ENCODE results near the gene TSC22D4.

Gene TSC22D4

DNA sequence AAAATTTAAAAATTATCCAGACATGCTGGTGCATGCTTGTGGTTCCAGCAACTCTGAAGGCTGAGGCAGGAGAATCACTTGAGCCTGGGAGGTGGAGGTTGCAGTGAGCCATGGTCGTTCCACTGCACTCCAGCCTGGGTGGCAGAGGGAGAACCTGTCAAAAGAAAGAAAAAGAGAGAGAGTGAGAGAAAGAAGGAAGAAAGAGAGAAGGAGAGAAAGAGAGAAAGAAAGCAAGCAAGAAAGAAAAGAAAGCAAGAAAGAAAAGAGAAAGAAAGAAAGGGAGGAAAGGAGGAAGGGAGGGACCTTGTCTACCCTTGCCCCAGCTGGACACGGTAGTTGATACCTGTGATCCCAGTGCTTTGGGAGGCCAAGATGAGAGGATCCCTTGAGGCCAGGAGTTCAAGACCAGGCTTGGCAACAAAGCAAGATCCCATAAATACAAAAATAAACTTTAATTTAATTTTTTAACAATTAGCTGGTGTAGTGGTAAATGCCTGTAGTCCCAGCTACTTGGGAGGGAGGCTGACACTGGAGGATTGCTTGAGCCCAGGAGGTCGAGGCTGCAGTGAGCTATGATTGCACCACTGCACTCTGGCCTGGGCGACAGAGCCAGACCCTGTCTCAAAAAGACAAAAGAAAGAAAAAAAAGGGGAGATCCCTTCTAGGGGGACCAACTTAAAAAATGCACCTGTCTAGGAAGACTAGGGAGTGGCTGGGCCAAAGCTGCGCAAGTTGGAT is 13.9 kb upstream of the TSC22D4 start:
- no peak for DNase-seq (ENCODE audit: low read depth, low spot score)

DNA sequence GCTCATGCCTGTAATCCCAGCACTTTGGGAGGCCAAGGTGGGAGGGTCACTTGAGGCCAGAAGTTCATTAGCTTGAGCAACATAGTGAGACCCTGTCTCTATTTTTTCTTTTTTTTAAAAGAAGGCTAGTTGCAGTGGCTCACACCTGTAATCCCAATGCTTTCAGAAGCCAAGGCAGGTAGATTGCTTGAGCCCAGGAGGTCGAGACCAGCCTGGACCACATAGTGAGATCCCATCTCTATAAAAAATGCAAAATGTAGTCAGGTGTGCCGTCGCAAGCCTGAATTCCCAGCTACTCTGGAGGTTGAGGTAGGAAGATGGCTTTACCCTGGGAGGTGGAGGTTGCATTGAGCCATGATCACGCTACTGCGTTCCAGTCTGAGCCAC is 12.2 kb upstream of the TSC22D4 start:
- DNase-seq (ENCODE audit: low read depth, low spot score): no peak

DNA sequence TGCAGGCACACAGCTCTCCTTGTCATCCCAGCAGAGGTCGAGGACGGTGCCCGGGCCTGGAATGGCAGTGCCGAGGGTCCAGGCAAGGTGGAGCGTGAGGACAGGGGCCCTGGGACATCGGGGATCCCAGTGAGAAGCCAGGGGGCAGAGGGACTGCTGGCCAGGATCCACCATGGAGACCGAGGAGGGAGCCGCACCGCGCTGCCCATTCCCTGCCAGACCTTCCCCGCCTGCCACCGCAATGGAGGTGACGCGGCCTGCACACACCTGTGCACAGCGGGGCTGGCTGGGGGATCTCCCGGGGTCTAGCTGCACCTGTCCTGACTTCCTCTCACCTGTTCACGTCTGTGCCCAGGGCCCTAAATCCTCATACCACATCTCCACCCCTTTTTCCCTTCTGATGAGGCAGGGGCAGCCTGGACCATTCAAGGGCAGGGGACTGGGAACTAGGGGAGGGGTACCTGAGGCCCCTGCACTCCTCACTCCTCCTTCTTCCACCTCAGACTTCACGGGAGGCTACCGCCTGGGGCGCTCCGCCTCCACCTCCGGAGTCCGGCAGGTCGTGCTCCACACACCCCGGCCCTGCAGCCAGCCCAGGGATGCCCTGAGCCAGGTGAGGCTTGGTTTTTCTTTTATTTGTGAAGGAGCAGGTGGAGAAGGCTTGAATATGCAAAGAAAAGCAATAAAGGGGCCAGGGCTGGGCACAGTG is 11.6 kb upstream of the TSC22D4 start:
- no peak for DNase-seq (ENCODE audit: low read depth, low spot score)

DNA sequence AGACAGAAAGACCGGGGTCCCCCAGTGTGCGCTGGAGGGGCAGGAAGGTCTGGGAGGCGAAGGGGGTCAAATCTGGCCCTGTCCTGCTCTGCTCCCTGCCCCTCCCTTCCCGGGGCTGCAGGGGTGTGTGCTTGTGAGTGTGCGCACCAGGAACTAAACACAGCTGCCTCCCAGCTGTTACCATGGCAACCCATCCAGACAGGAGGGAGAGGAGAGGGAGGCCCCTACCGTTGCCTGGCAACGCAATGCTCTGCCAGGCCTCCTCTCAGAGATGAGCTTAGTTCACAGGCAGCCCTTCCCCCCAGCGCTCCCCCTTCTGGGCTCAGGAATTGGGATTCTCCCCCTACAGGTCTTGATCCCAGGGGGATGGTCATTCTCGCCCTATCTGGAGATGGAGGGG is 10.8 kb upstream of the TSC22D4 start:
- DNase-seq (ENCODE audit: low read depth, low spot score): peak; percentile 75

DNA sequence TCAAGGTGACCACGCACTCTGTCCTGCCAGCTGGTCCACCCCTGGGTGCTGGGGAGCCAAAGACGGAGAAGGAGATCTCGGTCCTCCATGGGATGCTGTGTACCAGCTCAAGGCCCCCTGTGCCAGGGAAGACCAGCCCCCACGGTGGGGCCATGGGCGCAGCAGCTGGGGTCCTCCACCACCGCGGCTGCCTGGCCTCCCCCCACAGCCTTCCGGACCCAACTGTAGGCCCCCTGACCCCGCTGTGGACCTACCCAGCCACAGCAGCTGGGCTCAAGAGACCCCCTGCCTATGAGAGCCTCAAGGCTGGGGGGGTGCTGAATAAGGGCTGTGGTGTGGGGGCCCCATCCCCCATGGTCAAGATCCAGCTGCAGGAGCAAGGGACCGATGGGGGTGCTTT is 10.1 kb upstream of the TSC22D4 start:
- no peak for DNase-seq (ENCODE audit: low read depth, low spot score)

DNA sequence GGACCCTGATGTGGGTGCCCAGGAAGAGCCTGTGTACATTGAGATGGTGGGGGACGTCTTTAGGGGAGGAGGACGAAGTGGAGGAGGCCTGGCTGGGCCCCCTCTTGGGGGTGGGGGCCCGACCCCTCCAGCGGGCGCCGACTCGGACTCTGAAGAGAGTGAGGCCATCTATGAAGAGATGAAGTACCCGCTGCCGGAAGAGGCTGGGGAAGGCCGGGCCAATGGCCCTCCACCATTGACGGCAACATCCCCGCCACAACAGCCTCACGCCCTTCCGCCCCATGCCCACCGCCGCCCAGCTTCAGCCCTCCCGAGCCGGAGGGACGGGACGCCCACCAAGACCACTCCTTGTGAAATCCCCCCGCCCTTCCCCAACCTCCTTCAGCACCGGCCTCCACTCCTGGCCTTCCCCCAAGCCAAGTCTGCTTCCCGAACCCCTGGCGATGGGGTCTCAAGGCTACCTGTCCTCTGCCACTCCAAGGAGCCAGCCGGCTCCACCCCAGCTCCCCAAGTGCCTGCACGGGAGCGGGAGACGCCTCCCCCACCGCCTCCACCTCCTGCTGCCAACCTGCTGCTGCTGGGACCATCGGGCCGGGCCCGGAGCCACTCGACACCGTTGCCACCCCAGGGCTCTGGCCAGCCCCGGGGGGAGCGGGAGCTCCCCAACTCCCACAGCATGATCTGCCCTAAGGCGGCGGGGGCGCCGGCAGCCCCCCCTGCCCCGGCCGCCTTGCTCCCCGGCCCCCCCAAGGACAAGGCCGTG is 9.5 kb upstream of the TSC22D4 start:
- DNase-seq (ENCODE audit: low read depth, low spot score): no peak

DNA sequence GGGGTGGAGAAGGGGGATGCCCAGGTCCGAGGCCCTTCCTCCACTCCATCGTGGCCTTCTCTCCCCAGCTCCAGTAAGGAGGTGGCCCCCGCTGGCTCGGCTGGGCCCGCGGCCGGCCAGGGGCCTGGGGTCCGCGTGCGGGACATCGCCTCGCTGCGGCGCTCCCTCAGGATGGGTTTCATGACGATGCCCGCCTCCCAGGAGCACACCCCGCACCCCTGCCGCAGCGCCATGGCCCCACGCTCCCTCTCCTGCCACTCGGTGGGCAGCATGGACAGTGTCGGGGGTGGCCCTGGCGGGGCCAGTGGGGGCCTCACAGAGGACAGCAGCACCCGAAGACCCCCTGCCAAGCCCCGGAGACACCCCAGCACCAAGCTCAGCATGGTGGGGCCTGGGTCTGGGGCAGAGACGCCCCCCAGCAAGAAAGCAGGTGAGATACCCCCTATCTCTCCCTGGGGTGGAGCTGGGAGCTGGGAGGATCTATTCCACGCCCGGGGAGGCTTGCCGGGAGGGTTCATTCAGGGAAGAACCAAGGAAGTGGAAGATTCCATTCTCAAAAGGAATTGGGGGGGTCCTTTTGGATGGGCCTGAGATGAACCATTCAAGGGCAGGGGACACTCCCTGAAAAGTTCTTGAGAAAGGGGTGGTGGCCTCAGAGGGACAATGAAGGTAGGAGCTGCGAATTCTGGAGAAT is 7.9 kb upstream of the TSC22D4 start:
- DNase-seq (ENCODE audit: low read depth, low spot score): no peak

DNA sequence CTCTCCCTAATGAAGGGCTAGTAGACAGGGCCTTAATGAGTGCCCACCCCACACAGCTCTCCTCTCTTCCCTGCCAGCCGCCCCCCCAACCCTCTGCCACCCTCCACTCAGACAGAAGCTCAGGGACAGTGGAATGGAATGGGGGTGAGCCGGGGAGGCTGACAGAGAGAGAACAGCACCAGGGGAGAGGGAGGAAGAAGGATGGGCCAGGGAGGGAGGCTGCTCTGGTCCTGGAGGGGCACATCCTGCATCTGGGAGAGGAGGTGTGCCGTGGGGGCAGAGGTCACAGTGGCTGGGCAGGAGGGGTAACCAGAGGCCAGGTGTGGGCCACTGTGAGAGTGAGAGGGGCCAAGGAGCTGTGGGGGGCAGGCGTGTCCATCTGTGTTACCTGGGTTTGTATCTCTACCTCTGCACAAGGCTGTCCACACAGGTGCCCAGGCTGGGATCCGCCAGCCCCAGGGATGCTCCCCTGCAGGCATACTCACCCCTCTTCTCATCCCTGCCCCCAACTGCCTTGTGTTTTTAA is 7.2 kb upstream of the TSC22D4 start:
- DNase-seq (ENCODE audit: low read depth, low spot score): no peak

DNA sequence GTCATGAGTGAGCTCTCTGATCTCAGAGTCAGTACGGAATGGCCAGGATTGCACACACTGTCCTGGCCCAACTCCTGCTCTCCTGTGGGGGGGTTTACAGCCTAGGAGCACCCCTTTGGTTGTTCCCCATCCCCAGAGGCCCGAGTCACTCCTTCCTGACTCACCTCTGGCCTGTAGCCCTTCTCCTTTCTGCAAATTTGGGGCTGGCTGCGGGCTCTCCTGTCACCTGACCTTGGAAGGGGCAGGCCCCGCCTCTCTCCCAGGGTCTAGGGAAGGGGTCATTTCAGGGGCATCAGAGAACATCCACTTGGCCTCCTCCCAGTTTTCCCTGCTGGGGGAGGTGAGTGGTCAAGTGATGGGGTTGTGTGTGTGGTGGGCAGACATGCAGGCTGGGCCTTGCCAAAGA is 6.5 kb upstream of the TSC22D4 start:
- DNase-seq (ENCODE audit: low read depth, low spot score): no peak

DNA sequence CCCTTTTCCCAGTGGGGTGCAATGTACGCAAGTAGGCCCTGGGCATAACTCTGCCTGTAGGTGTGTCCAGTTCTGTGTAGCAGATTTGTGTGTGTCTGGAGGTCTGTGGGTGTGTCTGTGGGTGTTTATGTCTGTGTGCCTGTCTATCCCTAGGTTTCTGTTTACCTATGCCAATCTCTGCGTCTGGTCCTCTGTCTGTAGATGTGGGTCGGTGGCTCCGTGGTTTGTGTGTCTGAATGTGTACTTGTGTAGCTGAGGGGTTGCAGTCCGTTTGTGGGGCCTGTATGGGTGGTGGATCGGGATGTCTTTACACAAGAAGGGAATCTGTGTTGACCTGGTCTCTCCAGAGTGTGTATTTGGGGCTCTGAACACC is 5.6 kb upstream of the TSC22D4 start:
- DNase-seq (ENCODE audit: low read depth, low spot score): no peak

DNA sequence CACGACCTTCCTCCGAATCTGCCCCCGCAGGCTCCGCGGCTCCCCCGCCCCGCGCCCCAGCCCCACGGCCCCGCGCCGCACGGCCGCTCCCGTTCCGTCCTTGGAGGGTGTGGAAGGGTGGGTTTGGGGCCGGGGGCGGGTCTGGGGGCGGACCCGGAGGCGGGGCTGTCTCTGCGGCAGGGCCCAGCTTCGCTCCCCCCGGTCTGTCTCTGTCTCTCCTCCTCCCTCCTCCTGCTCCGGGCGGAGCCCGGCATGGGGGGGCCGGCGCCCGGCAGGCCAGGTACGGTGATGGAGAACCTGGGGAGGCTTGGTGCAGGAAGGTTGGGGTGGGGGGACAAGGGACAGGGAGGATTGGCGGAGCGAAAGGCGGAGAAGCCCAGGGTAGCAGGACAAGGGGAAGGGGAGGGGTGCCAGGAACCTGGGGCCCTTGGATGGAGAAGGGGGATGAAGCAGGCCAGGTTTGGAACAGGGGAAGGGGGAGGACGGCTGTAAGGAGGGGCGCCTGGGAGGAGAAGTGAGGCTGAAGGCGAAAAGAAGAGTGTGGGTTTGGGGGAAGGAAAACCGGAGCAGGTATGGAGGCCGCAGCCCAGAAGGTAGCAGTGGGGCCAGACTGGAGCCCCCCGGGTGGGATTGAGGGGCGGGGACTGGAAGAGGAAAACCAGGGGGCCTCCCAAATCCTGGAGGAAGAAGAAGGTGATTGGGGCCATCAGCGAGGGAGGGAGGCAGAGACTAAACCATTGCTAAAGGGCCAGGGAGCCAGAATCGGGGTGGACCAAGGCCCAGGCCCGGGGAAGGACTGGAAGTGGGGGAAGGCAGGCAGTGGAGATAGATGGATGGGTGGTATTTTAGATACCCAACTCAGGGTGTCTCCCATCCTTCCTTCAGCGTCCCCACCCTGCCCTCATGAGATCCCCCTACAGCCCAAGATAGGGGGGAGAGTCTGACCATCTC is 5.0 kb upstream of the TSC22D4 start, which contains the start of gene NYAP1:
TSS of gene NYAP1 (plus strand) at position 206 of the 951 bp plus-strand sequence. CDS start 1,385 bp downstream, outside the sequence.
- DNase-seq (ENCODE audit: low read depth, low spot score): no peak

DNA sequence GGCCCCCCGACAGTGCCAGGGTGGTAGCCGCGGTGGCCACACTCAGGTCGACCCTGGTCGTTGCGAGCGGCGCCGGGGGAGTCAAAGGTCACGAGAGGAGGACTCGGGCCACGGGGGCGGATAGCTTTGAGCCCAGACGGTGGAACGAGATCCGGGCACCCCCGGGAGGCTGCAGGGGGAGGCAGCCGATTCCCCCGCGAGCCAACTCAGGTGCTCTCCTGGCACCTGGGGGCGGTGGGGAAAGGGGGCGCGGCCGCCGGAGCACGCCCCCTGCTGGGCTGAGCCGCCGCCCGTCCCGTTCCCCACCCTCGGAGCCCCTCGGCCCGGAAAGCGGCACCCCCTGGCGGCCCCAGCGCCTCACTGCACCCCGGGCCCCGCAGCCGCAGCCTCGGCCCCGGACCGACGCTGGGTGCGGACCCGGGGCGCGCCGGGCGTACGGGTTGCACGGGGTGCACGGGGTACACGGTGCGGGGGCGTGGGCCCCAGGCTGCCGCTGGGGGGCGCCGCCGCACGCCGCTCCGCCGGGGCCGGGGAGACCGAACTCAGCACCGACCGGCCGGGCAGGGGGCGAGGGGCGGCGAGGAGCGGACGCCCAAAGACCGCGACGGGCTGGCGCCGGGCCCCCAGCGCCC is 4.2 kb upstream of the TSC22D4 start:
- no peak for DNase-seq (ENCODE audit: low read depth, low spot score)

DNA sequence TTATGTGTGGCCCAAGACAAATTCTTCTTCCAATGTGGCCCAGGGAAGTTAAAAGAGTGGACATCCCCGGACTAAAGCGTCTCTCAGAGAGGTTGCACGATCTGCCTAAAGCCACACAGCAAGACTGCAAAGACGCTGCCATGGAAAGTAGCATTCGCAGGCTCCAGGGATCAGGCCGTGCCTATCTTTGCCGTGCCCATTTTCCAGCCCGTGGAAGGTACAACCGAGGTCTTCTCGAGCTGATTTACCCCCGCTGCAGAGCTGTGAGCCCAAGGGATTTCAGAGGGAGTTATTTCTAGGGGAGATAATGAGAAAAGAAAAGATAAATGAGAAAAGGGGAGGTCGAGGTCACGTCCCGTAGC is 3.7 kb upstream of the TSC22D4 start:
- DNase-seq (ENCODE audit: low read depth, low spot score): no peak

DNA sequence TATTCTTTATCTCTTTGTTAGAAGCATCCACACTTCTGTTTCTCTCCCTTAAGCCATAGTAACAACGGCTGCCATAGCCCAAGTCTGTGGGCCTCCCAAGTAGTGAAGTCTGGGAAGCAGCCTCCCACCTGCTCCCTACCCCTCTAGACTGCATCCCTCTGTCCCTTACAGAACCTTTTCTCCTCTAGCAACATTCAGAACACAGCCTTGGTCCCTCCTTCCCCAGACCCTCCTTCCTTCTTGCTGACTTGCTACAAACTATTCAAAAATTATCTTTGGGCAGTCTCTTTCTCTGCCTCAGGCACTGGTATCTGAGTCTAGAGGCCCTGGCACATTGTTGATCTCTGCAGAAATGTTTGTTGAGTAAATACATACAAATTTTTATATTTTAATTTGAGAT is 2.5 kb upstream of the TSC22D4 start:
- DNase-seq (ENCODE audit: low read depth, low spot score): no peak

DNA sequence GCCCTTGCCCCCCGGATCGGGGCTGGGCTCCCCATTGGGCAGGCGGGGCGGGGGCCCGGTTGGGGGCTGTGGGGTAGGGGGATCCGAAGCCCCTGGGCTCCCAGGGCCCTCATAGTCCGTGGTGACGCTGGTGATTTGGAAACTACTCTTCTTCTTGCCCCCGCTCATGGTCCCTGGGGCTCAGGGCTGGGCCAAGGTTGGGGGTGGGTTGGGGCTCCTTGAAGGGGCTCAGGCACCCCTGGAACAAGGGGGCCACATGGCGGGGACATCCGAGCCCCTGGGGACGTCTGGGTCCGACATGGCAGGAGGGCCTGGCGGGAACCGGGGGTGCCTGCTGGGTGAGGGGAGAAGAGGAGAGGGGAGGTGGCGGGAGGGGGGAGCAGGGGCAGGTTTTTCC is 1.1 kb downstream of the TSC22D4 start:
- DNase-seq (ENCODE audit: low read depth, low spot score): no peak

DNA sequence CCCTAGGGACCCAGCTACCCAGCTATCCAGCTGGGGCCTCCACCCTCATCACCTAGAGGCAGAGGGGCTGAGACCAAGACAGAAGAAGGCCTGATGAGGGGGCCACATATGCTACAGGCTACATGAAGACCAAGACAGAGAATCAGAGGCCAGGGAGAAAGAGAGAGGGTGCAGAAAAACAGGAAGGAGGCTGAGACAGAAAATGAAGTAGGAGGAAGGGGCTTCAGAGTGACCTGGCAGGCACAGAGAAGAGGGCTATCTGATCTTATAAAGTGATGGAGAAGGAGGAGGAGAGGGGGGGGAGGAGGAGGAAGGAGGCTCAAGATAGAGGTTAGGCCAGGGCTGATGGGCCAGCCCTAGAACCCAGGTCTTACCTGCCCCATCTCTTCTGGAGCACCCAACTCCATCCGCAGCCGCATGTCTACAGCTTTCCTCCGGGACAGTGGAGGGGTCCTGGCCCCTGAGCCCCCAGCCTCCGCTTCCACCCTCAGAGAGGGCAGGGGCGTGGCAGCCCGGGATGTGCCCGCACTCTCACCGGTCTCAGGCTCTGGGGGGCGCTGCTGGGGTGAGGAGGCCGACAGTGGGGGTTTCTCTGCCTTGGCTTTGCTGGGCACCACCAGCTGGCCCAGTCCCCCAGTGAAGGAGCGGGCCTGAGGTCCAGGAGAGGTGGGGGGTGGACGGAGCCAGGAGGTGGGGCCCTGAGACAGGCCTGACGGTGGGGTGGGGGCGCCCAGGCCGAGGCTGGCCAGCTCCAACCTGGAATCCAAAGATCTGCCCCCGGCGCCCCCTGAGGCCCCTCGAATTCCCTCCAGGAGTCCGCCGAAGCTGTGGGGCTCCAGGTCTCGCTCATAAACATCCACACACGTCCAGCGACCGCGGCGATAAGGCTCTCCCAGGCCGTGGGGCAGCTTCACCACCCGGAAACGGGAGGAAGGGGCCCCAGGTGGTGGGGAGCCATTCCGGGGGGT is 1.8 kb downstream of the TSC22D4 start:
- DNase-seq (ENCODE audit: low read depth, low spot score): no peak

DNA sequence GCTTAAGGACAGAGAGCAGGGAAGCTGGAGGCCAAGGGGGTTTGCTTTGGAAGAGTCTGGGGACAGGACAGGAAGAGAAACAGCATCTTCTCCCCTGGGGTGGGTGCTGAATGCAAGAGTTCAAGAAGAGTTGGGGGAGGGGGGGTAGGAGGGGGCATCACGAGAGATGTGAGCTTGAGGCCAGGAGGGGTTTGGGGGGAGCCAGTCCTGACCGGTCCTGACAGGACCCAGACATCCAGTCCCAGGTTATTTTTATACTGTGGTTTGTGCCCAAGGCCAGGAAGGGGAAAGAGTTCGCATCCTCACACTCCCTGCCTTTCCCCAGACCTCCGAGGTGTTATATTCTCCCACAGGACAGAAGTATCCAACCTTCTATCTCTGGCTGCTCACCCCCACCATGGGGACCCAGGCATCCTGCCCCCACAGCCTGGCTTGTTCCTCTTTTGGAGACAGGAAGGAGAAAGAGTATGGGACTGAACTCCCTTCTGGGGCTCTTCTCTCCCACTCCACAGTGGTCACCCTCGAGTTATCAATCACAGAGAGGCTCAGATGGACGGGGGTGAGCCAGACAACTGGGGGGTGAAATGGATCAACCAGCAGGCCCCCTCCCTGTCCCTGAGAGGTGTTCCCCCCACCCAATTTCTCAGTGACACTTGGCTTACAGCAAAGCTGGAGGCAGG is 2.8 kb downstream of the TSC22D4 start:
- no peak for DNase-seq (ENCODE audit: low read depth, low spot score)

DNA sequence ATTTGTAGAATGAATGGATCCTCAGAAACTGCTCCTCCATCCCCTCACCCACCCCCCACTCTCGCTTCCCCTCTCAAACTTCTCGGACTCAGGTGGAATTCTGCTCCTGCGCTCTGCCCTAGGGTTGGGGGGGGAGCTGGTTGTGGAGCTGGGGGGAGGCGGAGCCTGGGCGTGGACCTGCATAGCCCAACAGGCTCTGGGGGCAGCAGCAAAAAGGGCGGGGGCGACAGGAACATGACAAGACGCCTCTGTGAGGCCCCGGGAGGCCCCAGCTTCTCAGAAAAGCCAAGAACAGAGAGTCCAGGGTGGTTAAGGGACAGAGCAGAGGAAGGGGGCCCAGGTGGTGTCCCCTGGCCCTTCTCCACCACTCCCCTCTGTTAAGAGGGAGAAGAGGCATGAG is 3.5 kb downstream of the TSC22D4 start:
- DNase-seq (ENCODE audit: low read depth, low spot score): no peak

Measured in brain pericyte (primary cell).